B cell (primary cell): ENCODE results near the gene IBSP. TPM values are rescaled to one million over a fixed set of nuclear protein-coding genes. Genes with fewer than 3 reads are reported as not detected.

ENCODE experiments used
- ATAC-seq: fragments of 200-7000 bp; cut with Tn5 transposase; one replicate; pipeline ENCODE4 v1.10.0; 2021; ENCODE audit warnings: low read depth, mild to moderate bottlenecking, moderate number of reproducible peaks, moderate library complexity
- CTCF ChIA-PET: fragments of 350-600 bp; sonication (Branson Sonifier 250); formaldehyde crosslinking; loops from one replicate; lab custom pipeline; 2021; ENCODE audit warnings: antibody characterized with exemption, inconsistent platforms; lab: Charles Lee
- POLR2A ChIA-PET: fragments of 350-600 bp; sonication (Branson Sonifier 250); formaldehyde crosslinking; loops from one replicate; lab custom pipeline; 2021; ENCODE audit warnings: antibody characterized with exemption; lab: Charles Lee
- DNase-seq: peaks from one replicate; pipeline ENCODE4 v3.0.0; 2013
- H2AFZ ChIP-seq: 2 replicates; pipeline ENCODE4 v1.6.1; 2012; ENCODE audit warnings: mild to moderate bottlenecking, low read depth, low read length; ENCODE audit not compliant: insufficient read depth, poor library complexity, severe bottlenecking
- H3K27ac ChIP-seq, 2 donors: 1 replicate in 1 of 2; 2 replicates in 1 of 2; pipeline ENCODE4 v1.5.1; 2012 to 2013; ENCODE audit warnings: low read length in 2 of 2, mild to moderate bottlenecking in 2 of 2, moderate library complexity in 1 of 2
- H3K27me3 ChIP-seq, 4 experiments: fragments of 200-600 bp in 1 of 4; sonication (generic) in 1 of 4; replicated peaks in 1 of 4; 1 replicate in 2 of 4; 2 replicates in 2 of 4; pipeline versions ENCODE4 v1.6.1 to v1.7.0; 2013 to 2016; ENCODE audit warnings: low read length in 3 of 4, mild to moderate bottlenecking in 2 of 4, mixed read lengths in 1 of 4, moderate library complexity in 1 of 4; ENCODE audit not compliant: insufficient read depth in 4 of 4, control insufficient read depth in 3 of 4; ENCODE audit errors: control extremely low read depth in 1 of 4
- H3K36me3 ChIP-seq, 2 experiments: replicated peaks in 1 of 2; 1 replicate in 1 of 2; 2 replicates in 1 of 2; pipeline versions ENCODE4 v1.6.1 to v1.7.1; 2013; ENCODE audit warnings: low read length in 1 of 2; ENCODE audit not compliant: insufficient read depth in 2 of 2, control insufficient read depth in 1 of 2; ENCODE audit errors: control extremely low read depth in 1 of 2, extremely low read depth in 1 of 2
- H3K4me1 ChIP-seq, 2 donors: fragments of 200-600 bp in 1 of 2; sonication (generic) in 1 of 2; 1 replicate in 1 of 2; 2 replicates in 1 of 2; pipeline versions ENCODE4 v1.5.1 to v1.6.1; 2013 to 2017; ENCODE audit warnings: low read length in 2 of 2; ENCODE audit not compliant: control insufficient read depth in 2 of 2, insufficient read depth in 2 of 2
- H3K4me2 ChIP-seq: replicated peaks from 2 replicates; pipeline ENCODE3; 2012; ENCODE audit warnings: mild to moderate bottlenecking, low read depth, low read length; ENCODE audit not compliant: poor library complexity, severe bottlenecking
- H3K4me3 ChIP-seq, 5 experiments: fragments of 200-600 bp in 1 of 5; sonication (generic) in 1 of 5; 1 replicate in 3 of 5; 2 replicates in 2 of 5; pipeline versions ENCODE4 v1.5.1 to v1.7.0; 2011 to 2016; ENCODE audit warnings: low read length in 4 of 5, mild to moderate bottlenecking in 4 of 5, low read depth in 2 of 5, control low read depth in 1 of 5, moderate library complexity in 1 of 5; ENCODE audit not compliant: insufficient read depth in 1 of 5; ENCODE audit errors: control extremely low read depth in 1 of 5, extremely low read depth in 1 of 5
- H3K79me2 ChIP-seq: fragments of 200-600 bp; sonication (generic); one replicate; pipeline ENCODE4 v1.6.0; 2016; ENCODE audit warnings: low read length; ENCODE audit not compliant: control insufficient read depth, insufficient read depth
- H3K9ac ChIP-seq: fragments of 200-600 bp; sonication (generic); 2 replicates; pipeline ENCODE4 v1.6.1; 2017; ENCODE audit warnings: mild to moderate bottlenecking, low read length, moderate library complexity
- H3K9me3 ChIP-seq, 3 donors: one replicate each; pipeline versions ENCODE4 v1.6.1 to v1.7.1; 2013; ENCODE audit warnings: low read length in 2 of 3; ENCODE audit not compliant: control insufficient read depth in 2 of 3, insufficient read depth in 1 of 3; ENCODE audit errors: control extremely low read depth in 1 of 3
- H4K20me1 ChIP-seq: 2 replicates; pipeline ENCODE4 v1.6.0; 2012; ENCODE audit warnings: mild to moderate bottlenecking, low read length; ENCODE audit not compliant: insufficient read depth, control insufficient read depth, poor library complexity, severe bottlenecking
- H3K27ac Mint-ChIP-seq: one replicate; pipeline ENCODE4 v1.8.0; 2021; ENCODE audit warnings: mixed read lengths
- H3K27me3 Mint-ChIP-seq: one replicate; pipeline ENCODE4 v1.8.0; 2021; ENCODE audit warnings: mixed read lengths
- H3K4me1 Mint-ChIP-seq: one replicate; pipeline ENCODE4 v1.8.0; 2021; ENCODE audit warnings: mixed read lengths
- H3K4me3 Mint-ChIP-seq: one replicate; pipeline ENCODE4 v1.8.0; 2021; ENCODE audit warnings: mixed read lengths
- H3K9me3 Mint-ChIP-seq: one replicate; pipeline ENCODE4 v1.8.0; 2022; ENCODE audit warnings: mixed read lengths; ENCODE audit not compliant: insufficient read depth
- CTCF ChIP-seq: fragments of 200-600 bp; IDR thresholded peaks from one replicate; pipeline ENCODE4 v1.8.0; 2022; ENCODE audit warnings: antibody characterized with exemption, mild to moderate bottlenecking
- EZH2 ChIP-seq: IDR thresholded peaks from 2 replicates; pipeline ENCODE4 v1.6.1; 2012; ENCODE audit warnings: borderline replicate concordance, low read depth, mild to moderate bottlenecking, moderate library complexity, low read length; ENCODE audit not compliant: insufficient read depth, poor library complexity, severe bottlenecking
- WGBS: methylation state at CpG from one replicate; pipeline ENCODE4 v1.1.5; 2013; ENCODE audit warnings: missing lambda C conversion rate; ENCODE audit not compliant: insufficient coverage; 5-methylcytosine and 5-hydroxymethylcytosine counted together
- intact Hi-C: fragments of 100-400 bp; cut with micrococcal nuclease; formaldehyde crosslinking; loops from one replicate; pipeline ENCODE4 v1.10.0; 2022
- polyA plus RNA-seq: library from polyadenylated mRNA; depleted of rRNA; stranded (reverse); fragments of >200 nt; gene quantifications from 2 replicates; pipeline ENCODE4 v1.2.3, GENCODE V29; 2012
- total RNA-seq, 2 donors: library from RNA; stranded (reverse); fragments of 120-200 nt in 1 of 2; gene quantifications; 1 replicate in 1 of 2; 2 replicates in 1 of 2; pipeline versions ENCODE4 v1.2.3 to v1.2.4, GENCODE V29; 2013 to 2022

The IBSP gene
- total and polyA plus RNA-seq, 2 donors (not counting 1 experiment from before 2014, with no cell fraction given) = not detected

GRCh38 chr4:87840149-87840548, 40.8 kb downstream of the IBSP start:
- no peak for ATAC-seq
- no peaks in the 10 kb centered on the region for H3K79me2 ChIP-seq
- H3K9me3 Mint-ChIP-seq = no peaks in the 10 kb centered on the region
- H3K4me1 ChIP-seq = no peaks in the 10 kb centered on the region
- H4K20me1 ChIP-seq = no peaks in the 10 kb centered on the region
- H2AFZ ChIP-seq = no peak overlapping the region
- no peak for DNase-seq
- CTCF ChIA-PET = interaction anchor here (1.1 to 1.4 kb wide), 2 partner anchors 11 to 372 kb away, joined by 3 to 5 read pairs; no protein-coding TSS in a partner anchor
- TF ChIP-seq EZH2 (no peak), CTCF (no peak)
- no peaks in the 10 kb centered on the region for H3K4me1 Mint-ChIP-seq
- no peak overlapping the region for H3K27ac ChIP-seq
- no peak overlapping the region for H3K4me2 ChIP-seq
- H3K4me3 ChIP-seq = no peak overlapping the region
- POLR2A ChIA-PET = no interaction called here
- no peak overlapping the region for H3K4me3 Mint-ChIP-seq
- no peaks in the 10 kb centered on the region for H3K27me3 ChIP-seq
- H3K27me3 Mint-ChIP-seq = peaks cover 20% of the 10 kb centered on the region
- H3K27ac Mint-ChIP-seq = no peak overlapping the region
- no peaks in the 10 kb centered on the region for H3K9me3 ChIP-seq
- intact Hi-C loops = no loop called here
- no peaks in the 10 kb centered on the region for H3K36me3 ChIP-seq
- no peak overlapping the region for H3K9ac ChIP-seq
- no CpG with 5 or more reads among the region's 3 CpGs for WGBS

GRCh38 chr4:87843936-87844335, 44.6 kb downstream of the IBSP start:
- 80% methylated on average over 1 of the region's 3 CpGs for WGBS
- TF ChIP-seq EZH2 (no peak), CTCF (no peak)
- H3K27ac ChIP-seq = no peak overlapping the region
- H3K9me3 Mint-ChIP-seq = no peaks in the 10 kb centered on the region
- H3K79me2 ChIP-seq = no peaks in the 10 kb centered on the region
- POLR2A ChIA-PET = no interaction called here
- intact Hi-C loops = no loop called here
- CTCF ChIA-PET = interaction anchor here (1.4 kb wide), 1 partner anchor 9 kb away, joined by 7 read pairs; no protein-coding TSS in a partner anchor
- H3K4me1 Mint-ChIP-seq = peaks cover 4% of the 10 kb centered on the region
- H3K36me3 ChIP-seq = no peaks in the 10 kb centered on the region
- peaks cover 0 to 3% (median 0%) of the 10 kb centered on the region in 4 experiments for H3K27me3 ChIP-seq
- H3K27ac Mint-ChIP-seq = no peak overlapping the region
- H3K4me3 ChIP-seq = no peak overlapping the region
- H3K27me3 Mint-ChIP-seq = peaks cover 24% of the 10 kb centered on the region
- ATAC-seq = no peak
- H3K4me3 Mint-ChIP-seq = no peak overlapping the region
- H3K4me2 ChIP-seq = no peak overlapping the region
- no peak overlapping the region for H2AFZ ChIP-seq
- no peak overlapping the region for H3K9ac ChIP-seq
- H4K20me1 ChIP-seq = no peaks in the 10 kb centered on the region
- H3K4me1 ChIP-seq = peaks cover 4% of the 10 kb centered on the region in 2 donors
- no peaks in the 10 kb centered on the region for H3K9me3 ChIP-seq
- no peak for DNase-seq
